ENCODE measurements around the gene SLC39A3. TPM values are rescaled to one million over a fixed set of nuclear protein-coding genes. Genes with fewer than 3 reads are reported as not detected.

SLC39A3 gene
- total RNA-seq, 2 experiments from 2014 or later, result 7.6 to 7.9 TPM

- CTCF ChIA-PET, result no interaction called here
- peaks cover 19% of the 10 kb centered on the region for H3K4me1 ChIP-seq (ENCODE audit: insufficient read depth, low read length)
- Mint-ChIP-seq H3K4me3 (no peak overlapping the region), H3K36me3 (ENCODE audit: low read depth) (no peaks in the 10 kb centered on the region), H3K27ac (no peak overlapping the region), H3K4me1 (ENCODE audit: low read depth) (peaks cover 5% of the 10 kb centered on the region), H3K9me3 (no peaks in the 10 kb centered on the region), H3K27me3 (peaks cover 37% of the 10 kb centered on the region)
- no peak for ATAC-seq (ENCODE audit: poor library complexity)
- no peak overlapping the region for H3K27ac ChIP-seq (ENCODE audit: low read depth in 1 of 2, low read length in 2 of 2)
- POLR2A ChIA-PET, result no interaction called here
- H3K36me3 ChIP-seq (ENCODE audit: insufficient read depth, low read length), result no peaks in the 10 kb centered on the region
- no peak overlapping the region for H3K4me3 ChIP-seq (ENCODE audit: low read length)
- no peak for DNase-seq
- peaks cover 0 to 30% of the 10 kb centered on the region in 2 experiments for H3K9me3 ChIP-seq (ENCODE audit: control insufficient read depth in 1 of 2, insufficient read depth in 1 of 2, low read length in 2 of 2)
- intact Hi-C loops (cut with DNase I, micrococcal nuclease), result no loop called here
- TF ChIP-seq CTCF (IDR thresholded peaks at IDR 0.05), result no peak
- peaks cover 46 to 47% of the 10 kb centered on the region in 2 experiments for H3K27me3 ChIP-seq (ENCODE audit: control insufficient read depth in 1 of 2, insufficient read depth in 2 of 2, low read length in 2 of 2)
Measured at GRCh38 chr19:2724148-2724557, 15.7 kb downstream of the SLC39A3 start.

DNA sequence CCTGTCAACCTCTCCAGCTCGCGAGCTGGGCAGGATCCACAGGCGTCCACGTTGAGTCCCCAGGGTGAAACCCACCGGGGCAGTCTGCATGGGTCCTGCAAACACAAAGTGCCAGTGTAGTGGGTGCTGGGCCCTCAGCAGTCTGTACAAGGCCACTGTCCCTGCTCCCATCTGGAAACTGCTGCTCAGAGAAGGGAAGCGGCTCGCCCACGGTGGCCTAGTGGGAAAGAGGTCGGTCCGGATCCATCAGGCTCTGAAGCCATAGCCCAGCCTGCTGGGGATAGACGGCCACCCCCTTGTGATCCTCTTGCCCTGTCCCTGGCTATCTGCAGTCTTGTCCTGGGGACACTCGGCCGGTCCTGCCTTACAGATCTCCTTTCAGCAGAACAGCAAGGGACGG lies 16.1 kb downstream of the SLC39A3 start:
- Histone ChIP-seq H3K4me3 (ENCODE audit: low read length) (no peak overlapping the region), H3K4me1 (ENCODE audit: insufficient read depth, low read length) (peaks cover 19% of the 10 kb centered on the region), H3K36me3 (ENCODE audit: insufficient read depth, low read length) (no peaks in the 10 kb centered on the region), H3K9me3 (ENCODE audit: control insufficient read depth in 1 of 2, insufficient read depth in 1 of 2, low read length in 2 of 2) (peaks cover 0 to 30% of the 10 kb centered on the region in 2 experiments), H3K27ac (ENCODE audit: low read depth in 1 of 2, low read length in 2 of 2) (no peak overlapping the region), H3K27me3 (ENCODE audit: control insufficient read depth in 1 of 2, insufficient read depth in 2 of 2, low read length in 2 of 2) (peaks cover 46 to 49% of the 10 kb centered on the region in 2 experiments)
- Mint-ChIP-seq H3K27ac (no peak overlapping the region), H3K9me3 (no peaks in the 10 kb centered on the region), H3K4me1 (ENCODE audit: low read depth) (peaks cover 5% of the 10 kb centered on the region), H3K36me3 (ENCODE audit: low read depth) (no peaks in the 10 kb centered on the region), H3K4me3 (no peak overlapping the region), H3K27me3 (peaks cover 37% of the 10 kb centered on the region)
- no peak for TF ChIP-seq CTCF (IDR thresholded peaks at IDR 0.05)
- intact Hi-C loops (cut with DNase I, micrococcal nuclease), result no loop called here
- CTCF ChIA-PET, result no interaction called here
- POLR2A ChIA-PET, result no interaction called here
- ATAC-seq (ENCODE audit: poor library complexity), result no peak
- DNase-seq, result no peak

DNA sequence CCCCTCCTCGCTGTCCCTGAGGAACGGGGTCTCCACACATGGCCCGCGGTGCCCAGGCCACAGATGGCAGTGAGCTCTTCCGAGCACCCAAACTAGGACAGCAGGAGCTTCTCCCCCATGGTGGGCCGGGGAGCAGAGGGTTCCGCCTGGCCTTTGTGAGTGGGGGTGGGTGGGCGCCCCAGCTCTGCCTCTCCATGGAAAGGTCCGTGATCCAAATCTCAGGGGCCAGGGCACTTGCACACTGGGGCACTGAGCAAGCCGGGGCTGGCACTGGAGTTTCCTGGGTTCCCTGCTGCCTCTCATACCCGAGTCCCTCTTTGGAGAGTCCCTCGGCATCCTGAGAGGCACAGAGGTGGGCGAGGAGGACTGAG lies 16.5 kb downstream of the SLC39A3 start:
- ChIA-PET POLR2A (no interaction called here), CTCF (no interaction called here)
- Mint-ChIP-seq H3K9me3 (no peaks in the 10 kb centered on the region), H3K4me1 (ENCODE audit: low read depth) (peaks cover 5% of the 10 kb centered on the region), H3K27me3 (peaks cover 37% of the 10 kb centered on the region), H3K27ac (no peak overlapping the region), H3K36me3 (ENCODE audit: low read depth) (no peaks in the 10 kb centered on the region), H3K4me3 (no peak overlapping the region)
- H3K4me1 ChIP-seq (ENCODE audit: insufficient read depth, low read length), result peaks cover 19% of the 10 kb centered on the region
- intact Hi-C loops (cut with DNase I, micrococcal nuclease), result no loop called here
- H3K36me3 ChIP-seq (ENCODE audit: insufficient read depth, low read length), result no peaks in the 10 kb centered on the region
- DNase-seq, result no peak
- H3K9me3 ChIP-seq (ENCODE audit: control insufficient read depth in 1 of 2, insufficient read depth in 1 of 2, low read length in 2 of 2), result peaks cover 0 to 30% of the 10 kb centered on the region in 2 experiments
- H3K27ac ChIP-seq (ENCODE audit: low read depth in 1 of 2, low read length in 2 of 2), result no peak overlapping the region
- no peak overlapping the region for H3K4me3 ChIP-seq (ENCODE audit: low read length)
- TF ChIP-seq CTCF (IDR thresholded peaks at IDR 0.05), result no peak
- no peak for ATAC-seq (ENCODE audit: poor library complexity)
- H3K27me3 ChIP-seq (ENCODE audit: control insufficient read depth in 1 of 2, insufficient read depth in 2 of 2, low read length in 2 of 2), result peaks cover 46 to 51% of the 10 kb centered on the region in 2 experiments
